Neural cell (in vitro differentiated cells): ENCODE data around the gene REV1. TPM values are rescaled to one million over a fixed set of nuclear protein-coding genes. Genes with fewer than 3 reads are reported as not detected.

Experiments
- H2AFZ ChIP-seq: fragments of 200-600, 300-800 bp; sonication (generic), shearing (Covaris generic); 2 replicates; pipeline ENCODE4 v1.6.0; 2014; ENCODE audit warnings: low read depth, mild to moderate bottlenecking, antibody characterized with exemption, low read length, moderate library complexity
- H3F3A ChIP-seq: fragments of 200-600 bp; shearing (Covaris generic); 2 replicates; pipeline ENCODE4 v1.6.1; 2016; ENCODE audit warnings: mild to moderate bottlenecking, moderate library complexity, mixed read lengths, antibody characterized with exemption, low read length; ENCODE audit not compliant: insufficient read depth, poor library complexity, severe bottlenecking
- H3K27ac ChIP-seq: fragments of 200-600, 300-800 bp; sonication (generic), shearing (Covaris generic); 2 replicates; pipeline ENCODE4 v1.5.1; 2014; ENCODE audit warnings: mild to moderate bottlenecking, low read length, moderate library complexity
- H3K27me3 ChIP-seq: fragments of 300-800, 200-600 bp; sonication (generic), shearing (Covaris generic); 2 replicates; pipeline ENCODE4 v1.6.0; 2014; ENCODE audit warnings: mild to moderate bottlenecking, low read depth, low read length, moderate library complexity; ENCODE audit not compliant: insufficient read depth
- H3K36me3 ChIP-seq: fragments of 300-800, 200-600 bp; sonication (generic), shearing (Covaris generic); 2 replicates; pipeline ENCODE4 v1.5.1; 2014; ENCODE audit warnings: mild to moderate bottlenecking, antibody characterized with exemption, low read length, moderate library complexity; ENCODE audit not compliant: insufficient read depth
- H3K4me2 ChIP-seq: fragments of 300-800, 200-600 bp; sonication (generic), shearing (Covaris generic); 2 replicates; pipeline ENCODE4 v1.6.0; 2014; ENCODE audit warnings: mild to moderate bottlenecking, low read length
- H3K4me3 ChIP-seq: fragments of 300-800, 200-600 bp; sonication (generic), shearing (Covaris generic); 2 replicates; pipeline ENCODE4 v1.5.1; 2014; ENCODE audit warnings: mild to moderate bottlenecking, low read length, moderate library complexity
- H3K79me2 ChIP-seq: fragments of 200-600 bp; shearing (Covaris generic); replicated peaks from 2 replicates; pipeline ENCODE4 v1.6.0; 2014; ENCODE audit warnings: mild to moderate bottlenecking, low read length, moderate library complexity; ENCODE audit not compliant: insufficient read depth
- H3K9ac ChIP-seq: fragments of 300-800, 200-600 bp; sonication (generic), shearing (Covaris generic); 2 replicates; pipeline ENCODE4 v1.6.1; 2016; ENCODE audit warnings: mild to moderate bottlenecking, low read length, mixed read lengths
- H3K9me2 ChIP-seq: fragments of 200-600 bp; shearing (Covaris generic); 2 replicates; pipeline ENCODE4 v1.6.1; 2016; ENCODE audit warnings: mild to moderate bottlenecking, low read length, mixed read lengths; ENCODE audit not compliant: insufficient read depth
- H3K9me3 ChIP-seq: fragments of 200-600, 300-800 bp; sonication (generic), shearing (Covaris generic); 2 replicates; pipeline ENCODE4 v1.6.1; 2016; ENCODE audit warnings: mild to moderate bottlenecking, mixed run types, low read length, moderate library complexity, mixed read lengths
- H4K20me1 ChIP-seq: fragments of 200-600 bp; shearing (Covaris generic); 2 replicates; pipeline ENCODE4 v1.6.1; 2016; ENCODE audit warnings: mild to moderate bottlenecking, mixed run types; ENCODE audit not compliant: insufficient read depth
- CTCF ChIP-seq: fragments of 450-650 bp; IDR thresholded peaks from 2 replicates; pipeline ENCODE4 v1.5.1; 2014; ENCODE audit warnings: antibody characterized with exemption, mild to moderate bottlenecking, moderate library complexity; ENCODE audit not compliant: poor library complexity, severe bottlenecking
- EP300 ChIP-seq: fragments of 450-650 bp; conservative IDR thresholded peaks from 2 replicates; pipeline ENCODE4 v1.6.1; 2014; ENCODE audit warnings: antibody characterized with exemption, mild to moderate bottlenecking, moderate library complexity; ENCODE audit not compliant: poor library complexity, severe bottlenecking
- EZH2 ChIP-seq: fragments of 200-600, 300-800 bp; shearing (Covaris generic), sonication (generic); IDR thresholded peaks from 2 replicates; pipeline ENCODE4 v1.6.1; 2014; ENCODE audit warnings: antibody characterized with exemption, low read length, borderline replicate concordance, mild to moderate bottlenecking; ENCODE audit not compliant: insufficient read depth, poor library complexity, severe bottlenecking
- MXI1 ChIP-seq: fragments of 450-650 bp; conservative IDR thresholded peaks from 2 replicates; pipeline ENCODE4 v1.6.1; 2014; ENCODE audit warnings: antibody characterized with exemption, mild to moderate bottlenecking; ENCODE audit not compliant: poor library complexity, severe bottlenecking
- POLR2AphosphoS5 ChIP-seq: IDR thresholded peaks from 2 replicates; pipeline ENCODE4 v1.6.1; 2012
- RAD21 ChIP-seq: fragments of 450-650 bp; conservative IDR thresholded peaks from 2 replicates; pipeline ENCODE4 v1.6.1; 2014; ENCODE audit warnings: antibody characterized with exemption, mild to moderate bottlenecking, moderate library complexity
- REST ChIP-seq: IDR thresholded peaks from 2 replicates; pipeline ENCODE4 v1.6.1; 2012; ENCODE audit warnings: borderline replicate concordance
- SMC3 ChIP-seq: fragments of 450-650 bp; conservative IDR thresholded peaks from 2 replicates; pipeline ENCODE4 v1.6.1; 2014; ENCODE audit warnings: antibody characterized with exemption, mild to moderate bottlenecking, moderate library complexity; ENCODE audit not compliant: poor library complexity
- TAF1 ChIP-seq: IDR thresholded peaks from 2 replicates; pipeline ENCODE4 v1.6.1; 2012; ENCODE audit warnings: low read depth
- polyA plus RNA-seq: library from polyadenylated mRNA; depleted of rRNA; stranded (reverse); fragments of >200 nt; gene quantifications from 2 replicates; pipeline ENCODE4 v1.2.3, GENCODE V29; 2014

Gene REV1
- polyA plus RNA-seq, 1 donor from 2014 or later = 84.1 TPM

- Histone ChIP-seq H3K27me3 (no peaks in the 10 kb centered on the region), H3K9ac (no peak overlapping the region), H3K79me2 (no peaks in the 10 kb centered on the region), H3K9me2 (no peaks in the 10 kb centered on the region), H3K4me2 (no peak overlapping the region), H3F3A (no peaks in the 10 kb centered on the region), H3K9me3 (no peaks in the 10 kb centered on the region), H4K20me1 (no peaks in the 10 kb centered on the region), H3K4me3 (no peak overlapping the region), H3K36me3 (peaks cover 20% of the 10 kb centered on the region), H2AFZ (no peak overlapping the region), H3K27ac (no peak overlapping the region)
- no peak for TF ChIP-seq CTCF
- TF ChIP-seq EZH2 = no peak
- TF ChIP-seq RAD21 = no peak
- TF ChIP-seq POLR2AphosphoS5 = no peak
- TF ChIP-seq REST = no peak
- TF ChIP-seq MXI1 = no peak
Observed at GRCh38 chr2:99399795-99400194, 90.0 kb downstream of the REV1 start.

GRCh38 chr2:99399063-99399462 lies 90.8 kb downstream of the REV1 start:
- Histone ChIP-seq H3K79me2 (no peaks in the 10 kb centered on the region), H3K36me3 (peaks cover 24% of the 10 kb centered on the region), H3K27ac (no peak overlapping the region), H4K20me1 (no peaks in the 10 kb centered on the region), H3K4me2 (no peak overlapping the region), H3K9ac (no peak overlapping the region), H3F3A (no peaks in the 10 kb centered on the region), H2AFZ (no peak overlapping the region), H3K9me3 (no peaks in the 10 kb centered on the region), H3K9me2 (no peaks in the 10 kb centered on the region), H3K4me3 (no peak overlapping the region), H3K27me3 (no peaks in the 10 kb centered on the region)
- TF ChIP-seq TAF1 (no peak), EZH2 (no peak), EP300 (no peak), MXI1 (no peak), CTCF (no peak), RAD21 (no peak), REST (no peak), POLR2AphosphoS5 (no peak), SMC3 (no peak)
